Activated CD4-positive, alpha-beta T cell treated with anti-CD3 and anti-CD28 coated beads, Interleukin-2, amount 50 U/mL, for 16 hours (primary cell): Measurements from ENCODE around the gene DCDC2.

Experiments
- DNase-seq: peaks from one replicate; pipeline ENCODE4 v3.0.0-alpha.2; 2020

Gene DCDC2

DNA sequence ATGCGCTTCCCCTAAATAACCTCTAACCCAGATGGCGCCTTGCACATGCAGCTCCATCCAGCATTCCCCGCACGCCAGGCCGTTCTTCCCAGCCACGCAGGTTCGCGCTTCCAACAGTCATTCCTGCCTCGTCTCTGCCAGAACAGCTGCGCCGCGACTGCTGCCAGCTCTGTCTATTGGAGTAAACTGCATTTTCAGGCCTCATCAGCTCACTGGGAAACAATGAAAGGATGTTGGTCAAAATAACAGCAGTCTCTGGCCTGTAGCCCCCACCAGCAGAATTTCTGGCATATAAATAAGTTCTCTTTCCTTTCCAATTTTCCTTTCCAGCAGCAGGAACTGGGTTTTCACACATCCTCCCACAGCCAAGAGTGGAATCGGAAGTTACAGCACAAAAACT is 217.3 kb downstream of the DCDC2 start:
- DNase-seq = no peak

- DNase-seq = no peak
Observed at GRCh38 chr6:24139639-24140038, 218.2 kb downstream of the DCDC2 start.

GRCh38 chr6:24139080-24139479 is 218.8 kb downstream of the DCDC2 start:
- DNase-seq = no peak

- no peak for DNase-seq
Observed at GRCh38 chr6:24131751-24132150, 226.1 kb downstream of the DCDC2 start.

DNA sequence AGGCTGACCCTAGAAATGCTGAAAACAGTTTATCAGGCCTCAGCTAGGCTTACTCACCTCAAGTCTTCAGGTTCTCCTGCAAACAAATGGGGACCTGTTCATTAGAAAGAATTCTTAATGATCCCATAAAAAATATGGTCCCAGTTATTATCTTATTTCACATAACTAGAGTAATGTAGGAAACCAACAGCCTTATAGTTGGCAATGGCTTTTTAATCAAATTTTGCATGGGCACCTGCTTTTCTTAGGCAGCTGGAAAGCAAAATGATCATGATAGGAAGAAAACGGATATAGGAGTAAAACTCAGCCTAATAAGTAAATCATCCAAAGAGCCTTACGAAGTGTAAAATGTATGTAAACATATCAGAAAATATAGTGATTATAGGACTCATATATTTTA is 230.5 kb downstream of the DCDC2 start:
- no peak for DNase-seq

GRCh38 chr6:24126586-24127192 is 231.2 kb downstream of the DCDC2 start:
- DNase-seq = peak; percentile 33

GRCh38 chr6:24125980-24126379 is 231.9 kb downstream of the DCDC2 start, which contains the start of gene NRSN1:
Gene NRSN1, plus strand, starts transcription at chr6:24126215. Its CDS starts 8,113 bp downstream, at chr6:24134328.
- no peak for DNase-seq

- no peak for DNase-seq
Observed at GRCh38 chr6:24122139-24122538, 235.7 kb downstream of the DCDC2 start.
